HL-60 (cell line): ENCODE data around the gene MANF.

Experiments
- DNase-seq, 2 experiments: peaks; one replicate each; pipeline ENCODE4 v3.0.0-alpha.2; 2010 to 2020; ENCODE audit warnings: low read depth in 1 of 2, low spot score in 1 of 2
- H3K27ac ChIP-seq: fragments of 250-450 bp; sonication (Bioruptor Pico); replicated peaks from 2 replicates; pipeline ENCODE4 v1.5.1; 2020; ENCODE audit warnings: mild to moderate bottlenecking, moderate library complexity
- H3K27me3 ChIP-seq: fragments of 250-450 bp; sonication (Bioruptor Pico); 2 replicates; pipeline ENCODE4 v1.5.1; 2021; ENCODE audit warnings: mild to moderate bottlenecking, moderate library complexity; ENCODE audit not compliant: insufficient read depth, poor library complexity, severe bottlenecking
- H3K4me3 ChIP-seq: replicated peaks from 2 replicates; pipeline ENCODE4 v1.5.1; 2011; ENCODE audit warnings: mild to moderate bottlenecking, control low read depth, low read length; ENCODE audit not compliant: insufficient read depth
- GABPA ChIP-seq: IDR thresholded peaks from 2 replicates; pipeline ENCODE4 v1.6.1; 2012; ENCODE audit warnings: low read depth
- POLR2AphosphoS5 ChIP-seq: IDR thresholded peaks from 2 replicates; pipeline ENCODE4 v1.6.1; 2012; ENCODE audit warnings: low read depth
- SPI1 ChIP-seq: IDR thresholded peaks from 2 replicates; pipeline ENCODE4 v1.6.1; 2012; ENCODE audit warnings: low read depth, mild to moderate bottlenecking, borderline replicate concordance
- TF ChIP-seq, protein P1 (sequence below): IDR thresholded peaks from one replicate; pipeline ENCODE4 v1.5.1; 2011; ENCODE audit warnings: low read length, control low read depth, inconsistent platforms; ENCODE audit not compliant: insufficient read depth
- TF ChIP-seq, protein P2 (sequence below): IDR thresholded peaks from 2 replicates; pipeline ENCODE4 v1.6.1; 2012; ENCODE audit warnings: low read depth; ENCODE audit not compliant: insufficient replicate concordance

The MANF gene

DNA sequence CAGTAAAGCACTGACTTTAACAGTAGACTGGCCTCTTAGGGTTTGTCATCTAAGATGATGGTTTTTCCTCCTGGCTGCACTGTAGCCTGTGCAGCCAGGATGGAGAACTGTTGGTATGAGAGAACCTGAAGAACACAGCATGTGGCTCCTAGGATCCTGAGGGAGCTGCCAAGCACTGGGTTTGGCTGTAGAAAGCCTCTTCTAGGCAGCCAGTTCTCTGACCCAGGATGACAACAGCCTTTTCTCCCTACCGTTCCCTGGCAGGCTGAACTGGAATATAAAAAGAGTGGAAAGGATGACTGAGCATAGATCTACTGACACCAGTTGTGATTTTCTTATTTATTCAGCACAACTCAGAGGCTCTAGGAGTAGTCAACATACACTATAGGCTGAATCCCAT is 34.3 kb upstream of the MANF start:
- DNase-seq = no peak
- Histone ChIP-seq H3K27ac (no peak overlapping the region), H3K27me3 (no peaks in the 10 kb centered on the region), H3K4me3 (no peak overlapping the region)
- TF ChIP-seq, protein P1, sequence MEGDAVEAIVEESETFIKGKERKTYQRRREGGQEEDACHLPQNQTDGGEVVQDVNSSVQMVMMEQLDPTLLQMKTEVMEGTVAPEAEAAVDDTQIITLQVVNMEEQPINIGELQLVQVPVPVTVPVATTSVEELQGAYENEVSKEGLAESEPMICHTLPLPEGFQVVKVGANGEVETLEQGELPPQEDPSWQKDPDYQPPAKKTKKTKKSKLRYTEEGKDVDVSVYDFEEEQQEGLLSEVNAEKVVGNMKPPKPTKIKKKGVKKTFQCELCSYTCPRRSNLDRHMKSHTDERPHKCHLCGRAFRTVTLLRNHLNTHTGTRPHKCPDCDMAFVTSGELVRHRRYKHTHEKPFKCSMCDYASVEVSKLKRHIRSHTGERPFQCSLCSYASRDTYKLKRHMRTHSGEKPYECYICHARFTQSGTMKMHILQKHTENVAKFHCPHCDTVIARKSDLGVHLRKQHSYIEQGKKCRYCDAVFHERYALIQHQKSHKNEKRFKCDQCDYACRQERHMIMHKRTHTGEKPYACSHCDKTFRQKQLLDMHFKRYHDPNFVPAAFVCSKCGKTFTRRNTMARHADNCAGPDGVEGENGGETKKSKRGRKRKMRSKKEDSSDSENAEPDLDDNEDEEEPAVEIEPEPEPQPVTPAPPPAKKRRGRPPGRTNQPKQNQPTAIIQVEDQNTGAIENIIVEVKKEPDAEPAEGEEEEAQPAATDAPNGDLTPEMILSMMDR = no peak
- TF ChIP-seq GABPA (no peak), SPI1 (no peak), POLR2AphosphoS5 (no peak)
- TF ChIP-seq, protein P2, sequence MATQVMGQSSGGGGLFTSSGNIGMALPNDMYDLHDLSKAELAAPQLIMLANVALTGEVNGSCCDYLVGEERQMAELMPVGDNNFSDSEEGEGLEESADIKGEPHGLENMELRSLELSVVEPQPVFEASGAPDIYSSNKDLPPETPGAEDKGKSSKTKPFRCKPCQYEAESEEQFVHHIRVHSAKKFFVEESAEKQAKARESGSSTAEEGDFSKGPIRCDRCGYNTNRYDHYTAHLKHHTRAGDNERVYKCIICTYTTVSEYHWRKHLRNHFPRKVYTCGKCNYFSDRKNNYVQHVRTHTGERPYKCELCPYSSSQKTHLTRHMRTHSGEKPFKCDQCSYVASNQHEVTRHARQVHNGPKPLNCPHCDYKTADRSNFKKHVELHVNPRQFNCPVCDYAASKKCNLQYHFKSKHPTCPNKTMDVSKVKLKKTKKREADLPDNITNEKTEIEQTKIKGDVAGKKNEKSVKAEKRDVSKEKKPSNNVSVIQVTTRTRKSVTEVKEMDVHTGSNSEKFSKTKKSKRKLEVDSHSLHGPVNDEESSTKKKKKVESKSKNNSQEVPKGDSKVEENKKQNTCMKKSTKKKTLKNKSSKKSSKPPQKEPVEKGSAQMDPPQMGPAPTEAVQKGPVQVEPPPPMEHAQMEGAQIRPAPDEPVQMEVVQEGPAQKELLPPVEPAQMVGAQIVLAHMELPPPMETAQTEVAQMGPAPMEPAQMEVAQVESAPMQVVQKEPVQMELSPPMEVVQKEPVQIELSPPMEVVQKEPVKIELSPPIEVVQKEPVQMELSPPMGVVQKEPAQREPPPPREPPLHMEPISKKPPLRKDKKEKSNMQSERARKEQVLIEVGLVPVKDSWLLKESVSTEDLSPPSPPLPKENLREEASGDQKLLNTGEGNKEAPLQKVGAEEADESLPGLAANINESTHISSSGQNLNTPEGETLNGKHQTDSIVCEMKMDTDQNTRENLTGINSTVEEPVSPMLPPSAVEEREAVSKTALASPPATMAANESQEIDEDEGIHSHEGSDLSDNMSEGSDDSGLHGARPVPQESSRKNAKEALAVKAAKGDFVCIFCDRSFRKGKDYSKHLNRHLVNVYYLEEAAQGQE = no peak

DNA sequence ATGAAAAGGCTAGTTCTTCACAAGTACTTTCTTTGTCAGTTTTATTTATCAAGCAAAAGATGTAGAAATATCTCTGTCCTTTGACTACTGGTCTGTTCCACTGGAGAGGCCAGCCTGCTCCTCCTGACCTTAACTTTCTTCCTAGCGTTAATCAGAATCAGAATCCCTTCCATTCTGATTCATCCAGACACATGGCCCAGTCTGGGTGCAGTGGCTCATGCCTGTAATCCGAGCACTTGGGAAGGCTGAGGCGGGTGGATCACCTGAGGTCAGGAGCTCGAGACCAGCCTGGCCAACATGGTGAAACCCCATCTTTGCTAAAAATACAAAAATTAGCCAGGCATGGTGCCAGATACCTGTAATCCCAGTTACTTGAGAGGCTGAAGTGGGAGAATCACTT is 32.0 kb upstream of the MANF start:
- Histone ChIP-seq H3K27me3 (no peaks in the 10 kb centered on the region), H3K27ac (no peak overlapping the region), H3K4me3 (no peak overlapping the region)
- no peak for DNase-seq
- TF ChIP-seq POLR2AphosphoS5 = no peak
- TF ChIP-seq SPI1 = no peak
- TF ChIP-seq, protein P1 = no peak
- TF ChIP-seq, protein P2 = no peak
- TF ChIP-seq GABPA = no peak

DNA sequence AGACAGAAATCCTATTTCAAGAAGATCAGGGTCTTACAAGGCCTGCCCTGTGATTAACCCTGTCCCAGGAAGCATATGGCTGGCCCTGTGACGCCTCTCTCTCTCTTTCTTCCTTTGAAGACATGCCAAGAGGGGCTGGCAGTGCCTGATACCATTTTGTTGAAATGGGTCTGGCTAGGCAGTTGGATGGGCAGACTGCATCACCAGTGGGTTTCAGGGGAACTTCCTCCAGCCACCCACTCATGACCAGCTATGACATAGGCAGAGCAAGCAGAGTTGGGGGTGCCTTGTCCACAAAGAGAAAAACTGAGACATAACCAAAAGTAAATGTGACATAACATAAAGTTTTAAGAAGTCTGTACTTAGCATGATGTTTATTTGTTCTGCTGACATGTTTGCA is 31.4 kb upstream of the MANF start:
- DNase-seq = no peak
- TF ChIP-seq SPI1 = no peak
- no peak for TF ChIP-seq GABPA
- H3K27me3 ChIP-seq = no peaks in the 10 kb centered on the region
- H3K4me3 ChIP-seq = no peak overlapping the region
- H3K27ac ChIP-seq = no peak overlapping the region

DNA sequence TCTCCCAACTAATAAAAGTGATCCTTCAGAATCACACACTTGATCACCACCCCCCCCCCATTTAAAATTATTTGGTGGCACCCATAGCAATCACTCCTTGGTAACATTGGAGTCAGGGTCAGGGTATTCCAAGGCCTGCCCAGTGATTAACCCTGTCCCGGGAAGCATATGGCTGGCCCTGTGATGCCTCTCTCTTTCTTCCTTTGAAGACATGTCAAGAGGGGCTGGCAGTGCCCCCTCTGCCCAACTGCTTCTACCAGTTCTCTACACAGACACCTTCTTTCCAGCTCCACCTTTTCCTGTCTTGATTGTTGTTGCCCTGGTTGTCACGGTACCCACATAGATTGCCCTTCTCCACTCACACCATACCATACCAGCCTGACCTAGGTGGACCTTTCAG is 30.9 kb upstream of the MANF start:
- no peak overlapping the region for H3K27ac ChIP-seq
- DNase-seq = no peak
- no peak overlapping the region for H3K4me3 ChIP-seq
- TF ChIP-seq GABPA (no peak), POLR2AphosphoS5 (no peak), SPI1 (no peak)
- TF ChIP-seq, protein P2 = no peak
- TF ChIP-seq, protein P1 = no peak
- H3K27me3 ChIP-seq = no peaks in the 10 kb centered on the region
